Stimulated activated CD4-positive, alpha-beta T cell treated with anti-CD3 and anti-CD28 coated beads, Interleukin-2, amount 100 ng/mL, for 48 hours (primary cell): ENCODE data around the gene OTX1.
A peak's percentile ranks its signal among the peaks of the same experiment; 100 is the strongest.

Experiments used
- DNase-seq, 2 donors: peaks; one replicate each; pipeline ENCODE4 v3.0.0-alpha.2; 2020

Gene OTX1

GRCh38 chr2:63047321-63048279, 3.0 kb upstream of the OTX1 start:
- peak in 1 of 2 donors; percentile 29 for DNase-seq

- no peak for DNase-seq
Observed at GRCh38 chr2:63048367-63049171, 2.1 kb upstream of the OTX1 start.

- DNase-seq, result no peak
Observed at GRCh38 chr2:63049211-63049969, 1.2 kb upstream of the OTX1 start.

- no peak for DNase-seq
Observed at GRCh38 chr2:63049970-63050333, 678 bp upstream of the OTX1 start.

GRCh38 chr2:63051042-63051794, 588 bp downstream of the OTX1 start:
- peak in 1 of 2 donors; percentile 2 for DNase-seq

GRCh38 chr2:63051795-63052333, 1.2 kb downstream of the OTX1 start:
- no peak for DNase-seq

- DNase-seq, result no peak
Observed at GRCh38 chr2:63052411-63053080, 1.9 kb downstream of the OTX1 start.

GRCh38 chr2:63053081-63053888, 2.7 kb downstream of the OTX1 start:
- no peak for DNase-seq

- peak in 1 of 2 donors; percentile 26 for DNase-seq
Observed at GRCh38 chr2:63053889-63054602, 3.4 kb downstream of the OTX1 start.

- DNase-seq, result no peak
Observed at GRCh38 chr2:63054841-63055225, 4.2 kb downstream of the OTX1 start.

- DNase-seq, result peak in 1 of 2 donors; percentile 4
Observed at GRCh38 chr2:63055226-63056106, 4.8 kb downstream of the OTX1 start.

- DNase-seq, result peak in 1 of 2 donors; percentile 11
Observed at GRCh38 chr2:63056107-63057050, 5.7 kb downstream of the OTX1 start.

- DNase-seq, result no peak
Observed at GRCh38 chr2:63057249-63058143, 6.9 kb downstream of the OTX1 start.

- DNase-seq, result no peak
Observed at GRCh38 chr2:63058144-63058920, 7.7 kb downstream of the OTX1 start.

- DNase-seq, result no peak
Observed at GRCh38 chr2:63058921-63059792, 8.5 kb downstream of the OTX1 start.
